Erythroblast (primary cell): ENCODE measurements around the gene GP2.

Experiments
- GATA1 ChIP-seq: IDR thresholded peaks from 2 replicates; pipeline ENCODE4 v1.6.1; 2011; ENCODE audit warnings: low read depth, mild to moderate bottlenecking, control low read depth, low read length, moderate library complexity
- POLR2A ChIP-seq: IDR thresholded peaks from 2 replicates; pipeline ENCODE4 v1.6.1; 2011; ENCODE audit warnings: mild to moderate bottlenecking, low read length

GRCh38 chr16:20352615-20353014, 25.3 kb upstream of the GP2 start, which contains the start of gene UMOD:
- TF ChIP-seq POLR2A (no peak), GATA1 (no peak)
